ENCODE results near the gene ROR2. TPM values are rescaled to one million over a fixed set of nuclear protein-coding genes. Genes with fewer than 3 reads are reported as not detected.

Gene ROR2
- total RNA-seq, 1 donor from 2014 or later: 3.0 TPM

GRCh38 chr9:91516777-91517176 is 433.3 kb downstream of the ROR2 start:
- ATAC-seq: no peak
- intact Hi-C loops (cut with DNase I): no loop called here
- DNase-seq (ENCODE audit: low spot score): no peak

DNA sequence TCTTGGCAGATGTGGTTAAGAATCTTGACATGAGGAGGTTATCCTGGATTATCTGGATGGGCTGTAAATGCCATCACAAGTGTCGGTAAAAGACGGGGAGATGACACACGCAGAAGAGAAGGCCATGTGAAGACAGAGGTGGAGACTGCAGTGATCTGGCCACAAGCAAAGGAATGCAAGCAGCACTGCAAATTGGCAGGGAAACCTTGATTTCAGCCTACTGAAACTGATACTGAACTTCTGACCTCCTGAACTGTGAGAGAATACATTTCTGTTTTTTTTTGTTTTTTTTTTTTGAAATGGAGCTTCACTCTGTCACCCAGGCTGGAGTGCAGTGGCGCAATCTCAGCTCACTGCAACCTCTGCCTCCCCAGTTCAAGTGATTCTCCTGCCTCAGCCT is 433.9 kb downstream of the ROR2 start:
- DNase-seq (ENCODE audit: low spot score): no peak
- intact Hi-C loops (cut with DNase I): no loop called here
- no peak for ATAC-seq

DNA sequence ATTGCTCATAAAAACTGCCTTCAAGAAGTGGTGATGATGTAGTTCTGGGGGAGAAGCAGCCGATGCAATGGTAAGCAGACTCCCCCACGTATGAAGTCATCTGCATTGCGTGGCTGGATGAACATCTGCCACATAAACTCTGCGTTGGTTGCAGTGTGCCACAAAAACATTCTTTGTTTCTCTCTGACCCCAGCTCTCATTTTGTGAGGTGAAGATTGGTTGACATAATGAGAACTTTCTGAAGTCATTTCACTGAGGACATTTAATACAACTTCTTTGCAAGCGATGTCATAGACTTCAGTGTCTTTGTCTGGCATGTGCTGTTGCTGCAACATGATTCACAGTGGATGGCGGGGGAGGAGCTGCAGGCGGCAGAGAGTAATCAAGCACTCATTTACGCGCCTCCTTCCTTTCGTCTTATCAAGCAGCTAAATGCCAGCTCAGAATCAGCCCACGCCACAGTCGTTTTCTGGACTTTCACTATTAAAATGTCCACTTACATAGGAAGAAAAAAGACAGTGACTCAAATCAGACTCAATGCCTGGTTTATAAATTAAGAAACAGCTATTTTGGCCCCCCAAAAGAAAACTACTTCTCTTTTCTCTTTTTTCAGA is 434.8 kb downstream of the ROR2 start:
- ATAC-seq: peak; percentile 84
- DNase-seq (ENCODE audit: low spot score): peak; percentile 62
- intact Hi-C loops (cut with DNase I): no loop called here

Small RNA genes within 50 kb of the gene (microRNA-seq; reads per million reads assigned to microRNA genes)
- not detected for gene MIR3910-1
- gene MIR3910-2: not detected

Other genes starting within 250 kb of the ROR2 start
- gene SPTLC1, start 165.2 kb upstream of the ROR2 start, total RNA-seq: 66.4 TPM